ENCODE measurements around the gene MED13. TPM values are rescaled to one million over a fixed set of nuclear protein-coding genes. Genes with fewer than 3 reads are reported as not detected.

Gene MED13
- total and polyA plus RNA-seq, 9 of the 15 experiments (the other 6 are each of a cell fraction or from before 2014, with no cell fraction given) = 5.4 to 48.4 (median 28.2) TPM

DNA sequence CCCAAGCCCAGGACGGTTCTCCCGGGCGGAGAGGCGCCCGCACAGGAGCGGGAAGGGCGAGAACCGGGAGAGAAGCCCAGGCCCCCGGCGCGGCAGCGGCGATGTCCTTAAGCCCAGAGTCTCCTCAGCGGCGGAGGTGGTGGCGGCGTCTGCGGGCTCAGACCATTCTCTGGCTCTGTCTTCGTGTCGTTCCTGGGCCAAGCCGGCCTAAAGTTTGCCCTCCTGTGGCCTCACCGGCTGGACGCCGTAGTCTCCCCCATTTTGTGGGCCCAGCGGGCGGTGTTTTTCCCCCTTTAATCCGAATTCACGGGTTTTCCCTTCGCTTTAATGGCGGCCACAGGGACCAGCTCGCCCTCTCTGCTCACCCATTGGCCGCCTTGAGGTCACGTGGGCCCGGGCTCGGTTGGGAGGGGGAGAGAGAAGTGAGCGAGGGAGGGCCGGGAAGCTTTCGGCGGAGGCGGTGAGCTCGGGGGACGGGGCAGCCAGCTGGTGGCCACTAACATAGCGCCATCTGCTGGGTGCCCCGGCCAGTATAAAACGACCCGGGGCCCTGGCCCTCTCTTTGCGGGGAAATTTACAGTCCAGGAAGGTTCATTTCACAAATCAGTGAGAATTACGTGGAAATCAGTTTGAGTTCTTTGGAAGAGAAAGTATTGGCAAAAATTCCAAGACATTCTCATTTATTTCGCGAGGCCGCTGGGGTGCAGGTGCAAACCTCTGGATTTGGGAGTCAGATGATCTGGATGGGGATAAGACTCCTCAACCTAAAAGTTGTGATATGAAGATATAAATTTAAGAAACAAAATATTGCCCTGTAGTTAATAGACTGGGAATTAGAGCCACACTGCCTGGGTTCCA, 762 bp upstream of the MED13 start (continued):
- TF ChIP-seq, protein P1, sequence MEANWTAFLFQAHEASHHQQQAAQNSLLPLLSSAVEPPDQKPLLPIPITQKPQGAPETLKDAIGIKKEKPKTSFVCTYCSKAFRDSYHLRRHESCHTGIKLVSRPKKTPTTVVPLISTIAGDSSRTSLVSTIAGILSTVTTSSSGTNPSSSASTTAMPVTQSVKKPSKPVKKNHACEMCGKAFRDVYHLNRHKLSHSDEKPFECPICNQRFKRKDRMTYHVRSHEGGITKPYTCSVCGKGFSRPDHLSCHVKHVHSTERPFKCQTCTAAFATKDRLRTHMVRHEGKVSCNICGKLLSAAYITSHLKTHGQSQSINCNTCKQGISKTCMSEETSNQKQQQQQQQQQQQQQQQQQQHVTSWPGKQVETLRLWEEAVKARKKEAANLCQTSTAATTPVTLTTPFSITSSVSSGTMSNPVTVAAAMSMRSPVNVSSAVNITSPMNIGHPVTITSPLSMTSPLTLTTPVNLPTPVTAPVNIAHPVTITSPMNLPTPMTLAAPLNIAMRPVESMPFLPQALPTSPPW (CRISPR knock-in tag; IDR thresholded peaks at IDR 0.05) = peak; percentile 62
- TF ChIP-seq, protein P2, sequence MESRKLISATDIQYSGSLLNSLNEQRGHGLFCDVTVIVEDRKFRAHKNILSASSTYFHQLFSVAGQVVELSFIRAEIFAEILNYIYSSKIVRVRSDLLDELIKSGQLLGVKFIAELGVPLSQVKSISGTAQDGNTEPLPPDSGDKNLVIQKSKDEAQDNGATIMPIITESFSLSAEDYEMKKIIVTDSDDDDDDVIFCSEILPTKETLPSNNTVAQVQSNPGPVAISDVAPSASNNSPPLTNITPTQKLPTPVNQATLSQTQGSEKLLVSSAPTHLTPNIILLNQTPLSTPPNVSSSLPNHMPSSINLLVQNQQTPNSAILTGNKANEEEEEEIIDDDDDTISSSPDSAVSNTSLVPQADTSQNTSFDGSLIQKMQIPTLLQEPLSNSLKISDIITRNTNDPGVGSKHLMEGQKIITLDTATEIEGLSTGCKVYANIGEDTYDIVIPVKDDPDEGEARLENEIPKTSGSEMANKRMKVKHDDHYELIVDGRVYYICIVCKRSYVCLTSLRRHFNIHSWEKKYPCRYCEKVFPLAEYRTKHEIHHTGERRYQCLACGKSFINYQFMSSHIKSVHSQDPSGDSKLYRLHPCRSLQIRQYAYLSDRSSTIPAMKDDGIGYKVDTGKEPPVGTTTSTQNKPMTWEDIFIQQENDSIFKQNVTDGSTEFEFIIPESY (CRISPR knock-in tag; IDR thresholded peaks at IDR 0.05) = peak; percentile 22; the same call in 1 of the 2 replicates
- no peak for TF ChIP-seq PRMT5 (CRISPR knock-in tag; IDR thresholded peaks at IDR 0.05)
- peak; percentile 71; the same call in 1 of the 2 replicates for TF ChIP-seq CC2D1A (IDR thresholded peaks at IDR 0.05)
- TF ChIP-seq, protein P3, sequence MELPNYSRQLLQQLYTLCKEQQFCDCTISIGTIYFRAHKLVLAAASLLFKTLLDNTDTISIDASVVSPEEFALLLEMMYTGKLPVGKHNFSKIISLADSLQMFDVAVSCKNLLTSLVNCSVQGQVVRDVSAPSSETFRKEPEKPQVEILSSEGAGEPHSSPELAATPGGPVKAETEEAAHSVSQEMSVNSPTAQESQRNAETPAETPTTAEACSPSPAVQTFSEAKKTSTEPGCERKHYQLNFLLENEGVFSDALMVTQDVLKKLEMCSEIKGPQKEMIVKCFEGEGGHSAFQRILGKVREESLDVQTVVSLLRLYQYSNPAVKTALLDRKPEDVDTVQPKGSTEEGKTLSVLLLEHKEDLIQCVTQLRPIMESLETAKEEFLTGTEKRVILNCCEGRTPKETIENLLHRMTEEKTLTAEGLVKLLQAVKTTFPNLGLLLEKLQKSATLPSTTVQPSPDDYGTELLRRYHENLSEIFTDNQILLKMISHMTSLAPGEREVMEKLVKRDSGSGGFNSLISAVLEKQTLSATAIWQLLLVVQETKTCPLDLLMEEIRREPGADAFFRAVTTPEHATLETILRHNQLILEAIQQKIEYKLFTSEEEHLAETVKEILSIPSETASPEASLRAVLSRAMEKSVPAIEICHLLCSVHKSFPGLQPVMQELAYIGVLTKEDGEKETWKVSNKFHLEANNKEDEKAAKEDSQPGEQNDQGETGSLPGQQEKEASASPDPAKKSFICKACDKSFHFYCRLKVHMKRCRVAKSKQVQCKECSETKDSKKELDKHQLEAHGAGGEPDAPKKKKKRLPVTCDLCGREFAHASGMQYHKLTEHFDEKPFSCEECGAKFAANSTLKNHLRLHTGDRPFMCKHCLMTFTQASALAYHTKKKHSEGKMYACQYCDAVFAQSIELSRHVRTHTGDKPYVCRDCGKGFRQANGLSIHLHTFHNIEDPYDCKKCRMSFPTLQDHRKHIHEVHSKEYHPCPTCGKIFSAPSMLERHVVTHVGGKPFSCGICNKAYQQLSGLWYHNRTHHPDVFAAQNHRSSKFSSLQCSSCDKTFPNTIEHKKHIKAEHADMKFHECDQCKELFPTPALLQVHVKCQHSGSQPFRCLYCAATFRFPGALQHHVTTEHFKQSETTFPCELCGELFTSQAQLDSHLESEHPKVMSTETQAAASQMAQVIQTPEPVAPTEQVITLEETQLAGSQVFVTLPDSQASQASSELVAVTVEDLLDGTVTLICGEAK (IDR thresholded peaks at IDR 0.05) = no peak
- TF ChIP-seq, protein P3 (CRISPR knock-in tag; IDR thresholded peaks at IDR 0.05) = no peak
- TF ChIP-seq ELF1 (tag; IDR thresholded peaks at IDR 0.05) = no peak
- TF ChIP-seq RBBP5 (IDR thresholded peaks at IDR 0.05; ENCODE audit: borderline replicate concordance, insufficient read depth, low read length, poor library complexity, severe bottlenecking) = peak; percentile 74
- peak; percentile 95 to 98 for TF ChIP-seq MAZ (CRISPR knock-in tag; conservative IDR thresholded peaks at IDR 0.05 in 1 of 2, IDR thresholded peaks at IDR 0.05 in 1 of 2)
- no peak for TF ChIP-seq E2F3 (CRISPR knock-in tag; IDR thresholded peaks at IDR 0.05)
- no peak; the same call in 1 of the 2 replicates for TF ChIP-seq ZNF644 (tag; IDR thresholded peaks at IDR 0.05; ENCODE audit: low read depth)
- TF ChIP-seq GATAD2B (IDR thresholded peaks at IDR 0.05; ENCODE audit: borderline replicate concordance) = no peak; the same call in 1 of the 2 replicates
- TF ChIP-seq CREM (IDR thresholded peaks at IDR 0.05; ENCODE audit: low read depth) = peak; percentile 44; the same call in 1 of the 2 replicates
- no peak for TF ChIP-seq ZNF696 (CRISPR knock-in tag; conservative IDR thresholded peaks at IDR 0.05)
